Motor neuron (in vitro differentiated cells): Measurements from ENCODE around the gene SEC24C. TPM values are rescaled to one million over a fixed set of nuclear protein-coding genes. Genes with fewer than 3 reads are reported as not detected.
"Not testable (repeated sequence)": the region's sequence is repeated elsewhere in the genome, so short reads cannot be mapped to it uniquely, and the experiment has no call there.

Experiments used
- ATAC-seq, 8 experiments: fragments of 200-7000 bp; cut with Tn5 transposase; replicated peaks in 6 of 8; 2 replicates each; pipeline ENCODE4 v1.8.0; 2021; ENCODE audit warnings: mild to moderate bottlenecking in 8 of 8, moderate library complexity in 8 of 8
- H3K27ac ChIP-seq, 2 donors: fragments of 250-450 bp; sonication (Bioruptor Pico); 2 replicates each; pipeline ENCODE4 v1.9.0; 2021; ENCODE audit warnings: antibody characterized with exemption in 2 of 2, mild to moderate bottlenecking in 2 of 2, moderate library complexity in 1 of 2
- H3K4me1 ChIP-seq, 2 donors: fragments of 250-450 bp; sonication (Bioruptor Pico); replicated peaks in 1 of 2; 2 replicates each; pipeline ENCODE4 v1.6.1; 2021; ENCODE audit warnings: antibody characterized with exemption in 2 of 2, mild to moderate bottlenecking in 2 of 2, moderate library complexity in 1 of 2
- H3K4me3 ChIP-seq, 5 donors: fragments of 250-450 bp; sonication (Bioruptor Pico); 2 replicates each; pipeline ENCODE4 v1.9.0; 2021; ENCODE audit warnings: antibody characterized with exemption in 5 of 5, mild to moderate bottlenecking in 5 of 5, moderate library complexity in 4 of 5
- WGBS, 10 experiments: fragments of 450-650 bp; shearing (Covaris generic); methylation state at CpG; one replicate each; pipeline ENCODE4 v1.0.0; 2022; 5-methylcytosine and 5-hydroxymethylcytosine counted together
- in situ Hi-C, 9 experiments: fragments of 400-800 bp; cut with MboI; loops; one replicate each; pipeline ENCODE4 v1.15.0; 2021; ENCODE audit warnings: low sequenced_read_pairs in 9 of 9, low pct_unique_long_range_greater_than_20kb in 2 of 9; ENCODE audit not compliant: unreplicated experiment in 9 of 9
- total RNA-seq, 8 experiments: library from RNA; unstranded; fragments of 300-600 nt; gene quantifications; 2 replicates each; pipeline versions ENCODE4 v1.2.3 to v1.2.4, GENCODE V29; 2022

SEC24C gene
- total RNA-seq, 8 experiments from 2014 or later, result 33.6 to 73.4 (median 58.8) TPM

GRCh38 chr10:73715179-73716156 is 28.7 kb upstream of the SEC24C start:
- in situ Hi-C loops, H3K4me1 ChIP-seq, H3K4me3 ChIP-seq: not testable (repeated sequence)
- ATAC-seq, result peak in 1 of 8 experiments; percentile 39
- 80 to 100% (median 92%) methylated on average over 1 of the region's 17 CpGs; no CpG with 5 or more reads in 6 of the 10 experiments for WGBS, 10 experiments
- peak overlapping the region in 1 of 2 donors; percentile 44 for H3K27ac ChIP-seq

GRCh38 chr10:73716251-73716650 is 27.9 kb upstream of the SEC24C start:
- Histone ChIP-seq H3K27ac (no peak overlapping the region), H3K4me1 (peaks cover 3 to 5% of the 10 kb centered on the region in 2 donors), H3K4me3 (no peak overlapping the region)
- ATAC-seq, result no peak
- WGBS, 10 experiments, result 80 to 100% (median 100%) methylated on average over 1 of the region's 1 CpG; no CpG with 5 or more reads in 5 of the 10 experiments
- in situ Hi-C loops, result no loop called here

GRCh38 chr10:73717556-73717955 is 26.6 kb upstream of the SEC24C start:
- no peak overlapping the region for H3K4me3 ChIP-seq
- 33 to 100% (median 70%) methylated on average over 4 to 5 of the region's 5 CpGs for WGBS, 10 experiments
- H3K27ac ChIP-seq, result peak overlapping the region in 1 of 2 donors; percentile 1
- peaks cover 3 to 5% of the 10 kb centered on the region in 2 donors for H3K4me1 ChIP-seq
- in situ Hi-C loops, result no loop called here
- peak in 3 of 8 experiments; percentile 28 to 85 (median 65) for ATAC-seq

GRCh38 chr10:73720561-73720960 is 23.6 kb upstream of the SEC24C start:
- ATAC-seq, H3K4me1 ChIP-seq, in situ Hi-C loops, H3K27ac ChIP-seq, H3K4me3 ChIP-seq: not testable (repeated sequence)
- WGBS, 10 experiments, result 90 to 100% (median 93%) methylated on average over 1 to 4 of the region's 4 CpGs; no CpG with 5 or more reads in 5 of the 10 experiments

- no peak overlapping the region for H3K27ac ChIP-seq
- ATAC-seq, result no peak
- 0 to 69% (median 0%) methylated on average over 1 to 3 of the region's 4 CpGs; no CpG with 5 or more reads in 2 of the 10 experiments for WGBS, 10 experiments
- no peak overlapping the region for H3K4me3 ChIP-seq
- in situ Hi-C loops, result no loop called here
- H3K4me1 ChIP-seq, result no peaks in the 10 kb centered on the region
These were observed 20.7 kb upstream of the SEC24C start for GRCh38 chr10:73723516-73723915.

- WGBS, 10 experiments, result 0 to 12% (median 0%) methylated on average over 1 to 4 of the region's 9 CpGs; no CpG with 5 or more reads in 2 of the 10 experiments
- in situ Hi-C loops, H3K4me1 ChIP-seq: not testable (repeated sequence)
- peak overlapping the region; percentile 85 to 100 (median 99) for H3K4me3 ChIP-seq
- ATAC-seq, result peak; percentile 8 to 32 (median 12)
- peak overlapping the region; percentile 98 to 99 for H3K27ac ChIP-seq
These were observed 14.4 kb upstream of the SEC24C start for GRCh38 chr10:73729781-73730152.

- WGBS, 10 experiments, result 0 to 6% (median 0%) methylated on average over 1 to 11 of the region's 58 CpGs; no CpG with 5 or more reads in 3 of the 10 experiments
- Histone ChIP-seq H3K4me3 (peak overlapping the region; percentile 85 to 100 (median 99)), H3K4me1 (peaks cover 3 to 9% of the 10 kb centered on the region in 2 donors), H3K27ac (peak overlapping the region; percentile 98 to 99)
- peak; percentile 90 to 95 (median 92) for ATAC-seq
- in situ Hi-C loops, result no loop called here
These were observed 13.8 kb upstream of the SEC24C start for GRCh38 chr10:73730153-73730906.

- no peak overlapping the region for H3K4me3 ChIP-seq
- in situ Hi-C loops, result no loop called here
These were observed 12.4 kb upstream of the SEC24C start for GRCh38 chr10:73731588-73732375.

GRCh38 chr10:73732426-73732825 is 11.7 kb upstream of the SEC24C start:
- in situ Hi-C loops, result no loop called here
- WGBS, 10 experiments, result 94 to 100% (median 100%) methylated on average over 2 to 10 of the region's 20 CpGs; no CpG with 5 or more reads in 6 of the 10 experiments
- no peak overlapping the region for H3K27ac ChIP-seq
- peaks cover 3 to 9% of the 10 kb centered on the region in 2 donors for H3K4me1 ChIP-seq
- no peak for ATAC-seq
- no peak overlapping the region for H3K4me3 ChIP-seq

More at GRCh38 chr10:73731588-73732375, 12.4 kb upstream of the SEC24C start:
- no peak for ATAC-seq
- no peak overlapping the region for H3K27ac ChIP-seq
- H3K4me1 ChIP-seq, result peaks cover 3 to 9% of the 10 kb centered on the region in 2 donors
- WGBS, 10 experiments, result 92 to 100% (median 94%) methylated on average over 1 to 20 of the region's 42 CpGs; no CpG with 5 or more reads in 5 of the 10 experiments

- WGBS, 10 experiments, result 100% methylated on average over 1 to 4 of the region's 84 CpGs; no CpG with 5 or more reads in 7 of the 10 experiments
- in situ Hi-C loops, result no loop called here
- no peak for ATAC-seq
- H3K4me1 ChIP-seq, result peaks cover 3 to 9% of the 10 kb centered on the region in 2 donors
- no peak overlapping the region for H3K27ac ChIP-seq
- no peak overlapping the region for H3K4me3 ChIP-seq
These were observed 11.1 kb upstream of the SEC24C start for GRCh38 chr10:73732931-73733623.

- ATAC-seq, result no peak
- no peak overlapping the region for H3K27ac ChIP-seq
These were observed 10.0 kb upstream of the SEC24C start for GRCh38 chr10:73734028-73734720.

More at GRCh38 chr10:73734028-73734720, 10.0 kb upstream of the SEC24C start:
- WGBS, 10 experiments, result 60 to 100% (median 90%) methylated on average over 1 to 6 of the region's 16 CpGs; no CpG with 5 or more reads in 6 of the 10 experiments
- no peak overlapping the region for H3K4me3 ChIP-seq
- in situ Hi-C loops, result no loop called here
- H3K4me1 ChIP-seq, result peaks cover 3% of the 10 kb centered on the region in 2 donors
